HG03135 (cell line): ENCODE results near the gene VAV3.
"Not testable (repeated sequence)": the region's sequence is repeated elsewhere in the genome, so short reads cannot be mapped to it uniquely, and the experiment has no call there.

Experiments
- ATAC-seq: cut with Tn5 transposase; IDR thresholded peaks from one replicate; pipeline ENCODE4 v1.9.1; 2021; ENCODE audit warnings: mild to moderate bottlenecking, moderate library complexity; ENCODE audit not compliant: unreplicated experiment

Gene VAV3

GRCh38 chr1:107844541-107845194 is 120.3 kb downstream of the VAV3 start:
- ATAC-seq, result not testable (repeated sequence)

- no peak for ATAC-seq
These were observed 121.0 kb downstream of the VAV3 start for GRCh38 chr1:107843989-107844388.

GRCh38 chr1:107842241-107842640 is 122.7 kb downstream of the VAV3 start:
- ATAC-seq, result no peak

GRCh38 chr1:107840725-107841124 is 124.3 kb downstream of the VAV3 start:
- ATAC-seq, result no peak

- ATAC-seq, result no peak
These were observed 126.9 kb downstream of the VAV3 start for GRCh38 chr1:107838056-107838455.

GRCh38 chr1:107835151-107835670 is 129.8 kb downstream of the VAV3 start:
- no peak for ATAC-seq

GRCh38 chr1:107833061-107833460 is 131.9 kb downstream of the VAV3 start:
- no peak for ATAC-seq

- ATAC-seq, result no peak
These were observed 133.1 kb downstream of the VAV3 start for GRCh38 chr1:107831921-107832320.

GRCh38 chr1:107830526-107830925 is 134.5 kb downstream of the VAV3 start:
- no peak for ATAC-seq

- no peak for ATAC-seq
These were observed 134.9 kb downstream of the VAV3 start for GRCh38 chr1:107830075-107830474.

- ATAC-seq, result no peak
These were observed 135.8 kb downstream of the VAV3 start for GRCh38 chr1:107829036-107829770.

- no peak for ATAC-seq
These were observed 140.0 kb downstream of the VAV3 start for GRCh38 chr1:107824946-107825345.

- no peak for ATAC-seq
These were observed 143.6 kb downstream of the VAV3 start for GRCh38 chr1:107821340-107821739.

GRCh38 chr1:107820801-107821200 is 144.2 kb downstream of the VAV3 start:
- no peak for ATAC-seq

- ATAC-seq, result no peak
These were observed 147.0 kb downstream of the VAV3 start for GRCh38 chr1:107817935-107818334.

GRCh38 chr1:107817206-107817605 is 147.8 kb downstream of the VAV3 start:
- no peak for ATAC-seq

- ATAC-seq, result no peak
These were observed 154.6 kb downstream of the VAV3 start for GRCh38 chr1:107810291-107810951.

GRCh38 chr1:107807855-107808254 is 157.1 kb downstream of the VAV3 start:
- ATAC-seq, result no peak

GRCh38 chr1:107807405-107807804 is 157.6 kb downstream of the VAV3 start:
- ATAC-seq, result no peak

GRCh38 chr1:107806902-107807301 is 158.1 kb downstream of the VAV3 start:
- no peak for ATAC-seq

GRCh38 chr1:107804741-107805140 is 160.2 kb downstream of the VAV3 start:
- ATAC-seq, result no peak

GRCh38 chr1:107804134-107804533 is 160.8 kb downstream of the VAV3 start:
- no peak for ATAC-seq
